Retinal pigment epithelial cell (primary cell): ENCODE measurements around the gene TMEM170B.
"Not testable (repeated sequence)": the region's sequence is repeated elsewhere in the genome, so short reads cannot be mapped to it uniquely, and the experiment has no call there.

ENCODE experiments used
- DNase-seq: peaks from one replicate; pipeline ENCODE4 v3.0.0-alpha.2; 2010; ENCODE audit warnings: low read depth
- H3K4me3 ChIP-seq: 2 replicates; pipeline ENCODE4 v1.5.1; 2011; ENCODE audit warnings: mild to moderate bottlenecking, low read length, control low read depth, moderate library complexity
- TF ChIP-seq, protein P1 (sequence below): conservative IDR thresholded peaks from 2 replicates; pipeline ENCODE4 v1.5.1; 2011; ENCODE audit warnings: low read depth, low read length, control low read depth, inconsistent platforms

The TMEM170B gene

DNA sequence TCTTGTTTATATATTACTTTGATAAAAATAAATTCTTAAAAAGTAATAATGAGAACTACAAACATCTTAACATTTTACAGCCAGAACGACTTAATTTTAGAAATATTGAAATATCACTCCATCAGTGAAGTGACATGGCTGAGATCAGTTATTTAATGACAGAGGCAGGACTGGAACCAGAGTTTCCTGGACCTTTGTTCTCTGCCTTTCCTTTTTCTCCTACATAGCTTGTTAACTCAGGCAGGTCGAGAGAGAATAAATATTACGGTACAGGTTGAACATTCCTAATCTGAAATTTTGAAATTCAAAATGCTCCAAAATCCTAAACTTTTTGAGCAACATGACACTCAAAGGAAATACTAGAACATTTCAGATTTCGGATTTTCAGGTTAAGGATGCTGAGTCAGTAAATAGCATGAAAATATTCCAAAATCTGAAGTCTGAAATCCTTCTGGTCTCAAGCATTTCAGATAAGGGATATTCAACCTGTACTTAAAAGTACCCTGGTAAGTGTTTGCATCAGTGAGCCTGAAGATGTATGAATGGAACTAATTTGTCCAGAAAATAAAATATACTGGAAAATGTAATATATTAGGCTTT is 6.5 kb downstream of the TMEM170B start:
- no peak for DNase-seq
- TF ChIP-seq, protein P1, sequence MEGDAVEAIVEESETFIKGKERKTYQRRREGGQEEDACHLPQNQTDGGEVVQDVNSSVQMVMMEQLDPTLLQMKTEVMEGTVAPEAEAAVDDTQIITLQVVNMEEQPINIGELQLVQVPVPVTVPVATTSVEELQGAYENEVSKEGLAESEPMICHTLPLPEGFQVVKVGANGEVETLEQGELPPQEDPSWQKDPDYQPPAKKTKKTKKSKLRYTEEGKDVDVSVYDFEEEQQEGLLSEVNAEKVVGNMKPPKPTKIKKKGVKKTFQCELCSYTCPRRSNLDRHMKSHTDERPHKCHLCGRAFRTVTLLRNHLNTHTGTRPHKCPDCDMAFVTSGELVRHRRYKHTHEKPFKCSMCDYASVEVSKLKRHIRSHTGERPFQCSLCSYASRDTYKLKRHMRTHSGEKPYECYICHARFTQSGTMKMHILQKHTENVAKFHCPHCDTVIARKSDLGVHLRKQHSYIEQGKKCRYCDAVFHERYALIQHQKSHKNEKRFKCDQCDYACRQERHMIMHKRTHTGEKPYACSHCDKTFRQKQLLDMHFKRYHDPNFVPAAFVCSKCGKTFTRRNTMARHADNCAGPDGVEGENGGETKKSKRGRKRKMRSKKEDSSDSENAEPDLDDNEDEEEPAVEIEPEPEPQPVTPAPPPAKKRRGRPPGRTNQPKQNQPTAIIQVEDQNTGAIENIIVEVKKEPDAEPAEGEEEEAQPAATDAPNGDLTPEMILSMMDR = no peak
- H3K4me3 ChIP-seq = no peak overlapping the region

DNA sequence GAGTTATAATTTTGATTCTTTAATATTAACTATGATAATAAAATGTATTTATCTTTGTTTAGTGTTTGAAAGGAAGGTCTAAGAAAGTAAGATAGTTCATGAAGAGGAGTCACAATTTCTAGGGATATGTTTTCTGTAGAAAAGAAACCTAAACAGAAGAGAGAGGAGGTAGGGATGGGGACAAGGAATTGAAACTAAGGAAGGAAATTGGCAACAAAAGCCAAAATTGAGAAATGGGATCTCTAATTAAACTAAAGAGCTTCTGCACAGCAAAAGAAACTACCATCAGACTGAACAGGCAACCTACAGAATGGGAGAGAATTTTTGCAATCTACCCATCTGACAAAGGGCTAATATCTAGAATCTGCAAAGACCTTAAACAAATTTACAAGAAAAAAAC is 10.3 kb downstream of the TMEM170B start:
- DNase-seq = not testable (repeated sequence)

DNA sequence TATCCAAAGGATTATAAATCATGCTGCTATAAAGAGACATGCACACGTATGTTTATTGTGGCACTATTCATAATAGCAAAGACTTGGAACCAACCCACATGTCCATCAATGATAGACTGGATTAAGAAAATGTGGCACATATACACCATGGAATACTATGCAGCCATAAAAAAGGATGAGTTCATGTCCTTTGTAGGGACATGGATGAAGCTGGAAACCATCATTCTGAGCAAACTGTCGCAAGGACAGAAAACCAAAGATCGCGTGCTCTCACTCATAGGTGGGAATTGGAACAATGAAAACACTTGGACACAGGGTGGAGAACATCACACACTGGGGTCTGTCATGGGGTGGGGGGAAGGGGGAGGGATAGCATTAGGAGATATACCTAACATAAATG is 11.0 kb downstream of the TMEM170B start:
- H3K4me3 ChIP-seq, DNase-seq: not testable (repeated sequence)

More for the DNA sequence above, 10.3 kb downstream of the TMEM170B start:
- not testable (repeated sequence) for H3K4me3 ChIP-seq

DNA sequence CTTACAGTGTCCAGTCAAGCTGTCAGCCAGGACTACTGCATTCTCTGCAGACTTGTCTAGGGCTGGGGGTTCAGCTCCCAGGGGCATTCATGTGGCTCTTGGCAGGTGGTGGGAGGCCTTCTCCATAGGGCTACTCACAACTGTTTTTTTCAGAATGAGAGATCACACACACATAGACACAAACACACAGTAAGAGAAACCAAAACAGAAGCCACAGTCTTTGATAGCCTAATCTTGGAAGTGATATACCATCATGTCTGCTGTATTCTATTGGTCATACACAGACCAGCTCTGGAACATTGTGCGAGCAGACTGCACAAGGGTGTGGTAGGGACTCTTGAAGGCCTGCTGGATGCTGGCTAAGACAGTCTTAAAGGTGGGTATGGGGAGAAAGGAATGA is 13.5 kb downstream of the TMEM170B start:
- no peak overlapping the region for H3K4me3 ChIP-seq
- no peak for DNase-seq
- TF ChIP-seq, protein P1 = no peak

DNA sequence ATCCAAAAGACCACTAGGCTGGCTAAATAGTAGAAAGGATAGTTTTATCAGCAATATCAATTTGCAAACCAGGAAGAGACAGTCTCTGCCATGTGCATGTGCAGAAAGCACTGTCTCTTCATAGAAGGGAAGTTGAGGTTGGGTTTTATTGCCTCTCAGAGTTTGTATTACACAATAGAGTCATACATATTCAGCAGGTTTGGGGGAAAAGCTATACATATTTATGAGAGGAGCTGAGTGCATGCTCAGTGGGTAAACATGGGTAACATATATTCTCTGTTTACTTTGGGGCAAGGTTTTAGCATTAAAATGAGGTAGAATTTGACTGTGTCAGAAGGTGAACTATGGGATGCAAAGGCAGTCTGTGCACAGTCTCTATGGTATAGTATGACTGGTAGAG is 14.9 kb downstream of the TMEM170B start:
- DNase-seq = no peak
- H3K4me3 ChIP-seq = no peak overlapping the region
- TF ChIP-seq, protein P1 = no peak

DNA sequence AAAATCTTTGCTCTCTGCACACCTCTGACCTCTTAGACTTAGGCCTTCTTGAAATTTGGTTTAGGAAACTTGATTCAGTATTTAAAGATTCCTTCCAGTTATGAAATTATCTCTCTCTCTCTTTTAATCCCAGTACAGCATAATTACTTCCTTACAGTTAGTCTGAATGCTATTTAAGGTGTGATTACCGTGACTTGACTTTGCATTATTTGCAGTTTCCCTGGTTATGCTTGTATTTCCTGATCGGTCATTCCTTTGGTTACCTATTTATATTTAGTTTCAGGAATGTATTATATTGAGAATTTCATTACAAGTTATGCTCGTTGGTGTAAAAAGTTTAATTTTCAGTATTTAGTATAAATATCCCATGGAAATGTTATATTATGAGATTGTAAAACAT is 16.3 kb downstream of the TMEM170B start:
- no peak for DNase-seq
- TF ChIP-seq, protein P1 = no peak
- no peak overlapping the region for H3K4me3 ChIP-seq

DNA sequence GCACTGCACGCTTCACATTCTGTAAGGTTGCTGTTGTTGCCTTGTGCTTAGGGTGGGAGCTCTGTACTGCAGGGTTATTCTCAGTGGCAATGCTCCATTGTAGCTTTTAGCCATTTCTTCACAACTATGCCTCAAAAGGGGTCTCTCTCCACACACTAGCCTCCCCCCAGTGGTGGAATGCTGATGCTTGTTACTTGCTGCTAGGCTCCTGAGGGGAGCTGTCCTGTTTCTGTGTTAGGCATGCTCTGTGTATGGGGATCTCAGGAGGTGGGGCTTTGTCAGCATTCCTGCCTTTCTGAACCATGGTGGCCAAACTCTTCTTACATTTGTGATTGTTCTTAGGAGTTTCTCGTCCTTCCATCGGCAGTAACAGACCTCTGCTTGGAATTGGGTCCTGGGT is 18.8 kb downstream of the TMEM170B start:
- TF ChIP-seq, protein P1 = no peak
- H3K4me3 ChIP-seq = no peak overlapping the region
- DNase-seq = no peak

DNA sequence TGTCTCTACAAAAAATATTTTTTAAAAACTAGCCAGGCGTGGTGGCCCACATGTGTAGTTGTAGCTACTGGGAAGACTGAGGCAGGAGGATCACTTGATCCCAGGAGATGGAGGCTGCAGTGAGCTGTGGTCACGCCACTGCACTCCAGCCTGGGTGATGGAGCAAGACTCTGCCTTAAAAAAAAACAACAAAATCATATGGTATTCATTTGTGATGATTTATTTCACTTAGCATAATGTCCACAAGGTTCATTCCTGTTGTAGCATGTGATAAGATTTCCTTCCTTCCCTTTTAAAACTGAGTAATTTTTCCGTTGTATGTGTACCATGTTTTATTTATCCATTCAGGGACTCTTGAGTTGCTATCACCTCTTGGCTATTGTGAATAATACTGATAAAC is 26.2 kb downstream of the TMEM170B start:
- H3K4me3 ChIP-seq = no peak overlapping the region
- DNase-seq = no peak
- TF ChIP-seq, protein P1 = no peak
